Measurements from ENCODE around the gene ZNF778. TPM values are rescaled to one million over a fixed set of nuclear protein-coding genes. Genes with fewer than 3 reads are reported as not detected.

Gene ZNF778
- total and polyA plus RNA-seq, 2 of the 13 experiments (the other 11 are each of a cell fraction or from before 2014, with no cell fraction given) = 3.8 to 7.2 TPM

DNA sequence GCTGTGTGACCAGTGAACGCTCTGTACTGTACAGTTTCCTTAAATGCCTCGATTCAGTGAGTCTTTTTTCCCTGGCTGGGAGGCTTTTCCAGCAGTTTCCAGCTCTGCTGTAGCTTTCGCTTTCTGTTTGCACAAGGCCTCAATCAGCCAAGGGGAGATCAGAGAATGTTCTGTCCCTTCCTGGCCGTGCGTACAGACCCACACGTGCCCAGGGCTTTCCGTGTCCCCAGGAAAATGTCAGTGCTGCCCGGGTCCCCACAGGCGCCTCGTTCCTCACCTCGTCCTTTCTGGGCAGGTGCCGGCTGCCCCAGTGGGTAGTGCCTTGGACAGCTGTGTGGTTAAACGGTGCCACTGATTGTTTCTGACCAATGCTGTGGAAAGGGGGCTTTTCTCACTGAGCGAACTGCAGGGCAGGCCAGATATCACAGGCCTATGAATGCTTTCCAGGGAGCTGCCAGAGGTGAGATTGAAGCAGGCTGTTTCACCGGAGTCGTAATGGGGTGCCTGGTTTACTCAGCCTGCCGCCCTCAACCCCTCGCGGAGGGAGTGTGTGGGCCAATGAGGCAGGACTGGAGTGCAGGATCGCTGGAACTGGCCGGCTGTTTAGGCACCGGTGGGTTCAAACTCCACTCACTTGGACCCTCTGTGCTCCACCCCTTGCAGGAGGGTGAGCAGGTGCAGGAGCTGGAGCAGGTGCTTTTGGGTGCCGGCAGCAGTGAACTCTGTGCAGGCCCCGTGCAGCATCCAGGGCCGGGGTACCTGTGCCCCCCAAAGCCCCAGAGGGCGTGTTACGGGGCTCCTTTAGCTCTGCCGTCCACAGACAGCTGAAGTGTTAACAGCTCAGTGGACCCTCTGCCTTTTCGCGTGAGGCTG, 44.4 kb downstream of the ZNF778 start (continued):
- TF ChIP-seq, protein P1, sequence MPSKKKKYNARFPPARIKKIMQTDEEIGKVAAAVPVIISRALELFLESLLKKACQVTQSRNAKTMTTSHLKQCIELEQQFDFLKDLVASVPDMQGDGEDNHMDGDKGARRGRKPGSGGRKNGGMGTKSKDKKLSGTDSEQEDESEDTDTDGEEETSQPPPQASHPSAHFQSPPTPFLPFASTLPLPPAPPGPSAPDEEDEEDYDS (CRISPR knock-in tag; IDR thresholded peaks at IDR 0.05) = peak; percentile 39; the same call in 1 of the 2 replicates
- TF ChIP-seq ARNT2 (CRISPR knock-in tag; IDR thresholded peaks at IDR 0.05; ENCODE audit: low read depth) (no peak), TMF1 (CRISPR knock-in tag; IDR thresholded peaks at IDR 0.05; ENCODE audit: low read depth) (0 out of 2 replicates have a peak, but pooled peaks have one; percentile 53), ZMYM2 (CRISPR knock-in tag; IDR thresholded peaks at IDR 0.05) (0 out of 2 replicates have a peak, but pooled peaks have one; percentile 63), ZBTB44 (CRISPR knock-in tag; IDR thresholded peaks at IDR 0.05) (0 out of 2 replicates have a peak, but pooled peaks have one; percentile 74), ZNF770 (CRISPR knock-in tag; IDR thresholded peaks at IDR 0.05) (no peak; the same call in 1 of the 2 replicates), SRSF4 (IDR thresholded peaks at IDR 0.05; ENCODE audit: low read depth, low read length, poor library complexity, severe bottlenecking) (no peak), ZNF674 (CRISPR knock-in tag; IDR thresholded peaks at IDR 0.05; ENCODE audit: low read depth) (no peak), FOXK2 (IDR thresholded peaks at IDR 0.05) (no peak), FIP1L1 (IDR thresholded peaks at IDR 0.05; ENCODE audit: borderline replicate concordance, insufficient read depth, low read depth, low read length) (peak; percentile 31; the same call in 1 of the 2 replicates), ZMYM4 (CRISPR knock-in tag; IDR thresholded peaks at IDR 0.05) (peak; percentile 15; the same call in 1 of the 2 replicates), CENPX (CRISPR knock-in tag; IDR thresholded peaks at IDR 0.05) (no peak), ZNF615 (CRISPR knock-in tag; IDR thresholded peaks at IDR 0.05; ENCODE audit: borderline replicate concordance) (no peak), ZNF605 (CRISPR knock-in tag; IDR thresholded peaks at IDR 0.05) (peak; percentile 30; the same call in 1 of the 2 replicates), ATF1 (CRISPR knock-in tag; IDR thresholded peaks at IDR 0.05) (no peak)
- TF ChIP-seq, protein P2, sequence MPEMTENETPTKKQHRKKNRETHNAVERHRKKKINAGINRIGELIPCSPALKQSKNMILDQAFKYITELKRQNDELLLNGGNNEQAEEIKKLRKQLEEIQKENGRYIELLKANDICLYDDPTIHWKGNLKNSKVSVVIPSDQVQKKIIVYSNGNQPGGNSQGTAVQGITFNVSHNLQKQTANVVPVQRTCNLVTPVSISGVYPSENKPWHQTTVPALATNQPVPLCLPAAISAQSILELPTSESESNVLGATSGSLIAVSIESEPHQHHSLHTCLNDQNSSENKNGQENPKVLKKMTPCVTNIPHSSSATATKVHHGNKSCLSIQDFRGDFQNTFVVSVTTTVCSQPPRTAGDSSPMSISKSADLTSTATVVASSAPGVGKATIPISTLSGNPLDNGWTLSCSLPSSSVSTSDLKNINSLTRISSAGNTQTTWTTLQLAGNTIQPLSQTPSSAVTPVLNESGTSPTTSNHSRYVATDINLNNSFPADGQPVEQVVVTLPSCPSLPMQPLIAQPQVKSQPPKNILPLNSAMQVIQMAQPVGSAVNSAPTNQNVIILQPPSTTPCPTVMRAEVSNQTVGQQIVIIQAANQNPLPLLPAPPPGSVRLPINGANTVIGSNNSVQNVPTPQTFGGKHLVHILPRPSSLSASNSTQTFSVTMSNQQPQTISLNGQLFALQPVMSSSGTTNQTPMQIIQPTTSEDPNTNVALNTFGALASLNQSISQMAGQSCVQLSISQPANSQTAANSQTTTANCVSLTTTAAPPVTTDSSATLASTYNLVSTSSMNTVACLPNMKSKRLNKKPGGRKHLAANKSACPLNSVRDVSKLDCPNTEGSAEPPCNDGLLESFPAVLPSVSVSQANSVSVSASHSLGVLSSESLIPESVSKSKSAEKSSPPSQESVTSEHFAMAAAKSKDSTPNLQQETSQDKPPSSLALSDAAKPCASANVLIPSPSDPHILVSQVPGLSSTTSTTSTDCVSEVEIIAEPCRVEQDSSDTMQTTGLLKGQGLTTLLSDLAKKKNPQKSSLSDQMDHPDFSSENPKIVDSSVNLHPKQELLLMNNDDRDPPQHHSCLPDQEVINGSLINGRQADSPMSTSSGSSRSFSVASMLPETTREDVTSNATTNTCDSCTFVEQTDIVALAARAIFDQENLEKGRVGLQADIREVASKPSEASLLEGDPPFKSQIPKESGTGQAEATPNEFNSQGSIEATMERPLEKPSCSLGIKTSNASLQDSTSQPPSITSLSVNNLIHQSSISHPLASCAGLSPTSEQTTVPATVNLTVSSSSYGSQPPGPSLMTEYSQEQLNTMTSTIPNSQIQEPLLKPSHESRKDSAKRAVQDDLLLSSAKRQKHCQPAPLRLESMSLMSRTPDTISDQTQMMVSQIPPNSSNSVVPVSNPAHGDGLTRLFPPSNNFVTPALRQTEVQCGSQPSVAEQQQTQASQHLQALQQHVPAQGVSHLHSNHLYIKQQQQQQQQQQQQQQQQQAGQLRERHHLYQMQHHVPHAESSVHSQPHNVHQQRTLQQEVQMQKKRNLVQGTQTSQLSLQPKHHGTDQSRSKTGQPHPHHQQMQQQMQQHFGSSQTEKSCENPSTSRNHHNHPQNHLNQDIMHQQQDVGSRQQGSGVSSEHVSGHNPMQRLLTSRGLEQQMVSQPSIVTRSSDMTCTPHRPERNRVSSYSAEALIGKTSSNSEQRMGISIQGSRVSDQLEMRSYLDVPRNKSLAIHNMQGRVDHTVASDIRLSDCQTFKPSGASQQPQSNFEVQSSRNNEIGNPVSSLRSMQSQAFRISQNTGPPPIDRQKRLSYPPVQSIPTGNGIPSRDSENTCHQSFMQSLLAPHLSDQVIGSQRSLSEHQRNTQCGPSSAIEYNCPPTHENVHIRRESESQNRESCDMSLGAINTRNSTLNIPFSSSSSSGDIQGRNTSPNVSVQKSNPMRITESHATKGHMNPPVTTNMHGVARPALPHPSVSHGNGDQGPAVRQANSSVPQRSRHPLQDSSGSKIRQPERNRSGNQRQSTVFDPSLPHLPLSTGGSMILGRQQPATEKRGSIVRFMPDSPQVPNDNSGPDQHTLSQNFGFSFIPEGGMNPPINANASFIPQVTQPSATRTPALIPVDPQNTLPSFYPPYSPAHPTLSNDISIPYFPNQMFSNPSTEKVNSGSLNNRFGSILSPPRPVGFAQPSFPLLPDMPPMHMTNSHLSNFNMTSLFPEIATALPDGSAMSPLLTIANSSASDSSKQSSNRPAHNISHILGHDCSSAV (CRISPR knock-in tag; IDR thresholded peaks at IDR 0.05; ENCODE audit: borderline replicate concordance) = no peak

Data from HepG2 (cell line).